Mucosa of descending colon (tissue), 3 donors: ENCODE data around the gene MAPKAPK5. TPM values are rescaled to one million over a fixed set of nuclear protein-coding genes. Genes with fewer than 3 reads are reported as not detected.
"Not testable (repeated sequence)": the region's sequence is repeated elsewhere in the genome, so short reads cannot be mapped to it uniquely, and the experiment has no call there.

Experiments used
- ATAC-seq: fragments of 200-7000 bp; cut with Tn5 transposase; one replicate; pipeline ENCODE4 v1.9.1; 2020; ENCODE audit warnings: mild to moderate bottlenecking, moderate library complexity
- DNase-seq, 3 donors: peaks; one replicate each; pipeline ENCODE4 v3.0.0-alpha.2; 2020
- H3K36me3 ChIP-seq: fragments of 200-600 bp; one replicate; pipeline ENCODE4 v1.8.0; 2021; ENCODE audit warnings: low read depth, mild to moderate bottlenecking
- H3K4me1 ChIP-seq: fragments of 200-600 bp; one replicate; pipeline ENCODE4 v1.8.0; 2021; ENCODE audit warnings: low read depth, mild to moderate bottlenecking
- H3K4me3 ChIP-seq: fragments of 200-600 bp; one replicate; pipeline ENCODE4 v1.8.0; 2021; ENCODE audit warnings: mild to moderate bottlenecking
- H3K9me3 ChIP-seq: fragments of 200-600 bp; one replicate; pipeline ENCODE4 v1.8.0; 2021; ENCODE audit warnings: mild to moderate bottlenecking
- CTCF ChIP-seq: fragments of 200-600 bp; IDR thresholded peaks from one replicate; pipeline ENCODE4 v1.8.0; 2022; ENCODE audit warnings: antibody characterized with exemption, mild to moderate bottlenecking
- intact Hi-C, 2 donors: fragments of 100-400 bp; cut with DNase I in 1 of 2; cut with micrococcal nuclease in 1 of 2; formaldehyde crosslinking; loops; one replicate each; pipeline versions ENCODE4 v1.11.0 to v1.11.1; 2022; cut with DNase I, micrococcal nuclease
- total RNA-seq, 3 donors: library from RNA; stranded (reverse); fragmentation: NEBNext Ultra II Directional in 2 of 3; extraction: Animal tissue kit (Norgen Biotek cat#: 25700) in 2 of 3; gene quantifications; one replicate each; pipeline versions ENCODE4 v1.2.1 to v1.2.4, GENCODE V29; 2021 to 2023
- donor health status: DM: no; HTN: no; CAD: no; lungs with moderate emphysema.
- donor health status: DM: no; HTN: no; CAD: no.
- donor health status: DM: no; HTN: yes; CAD: no.

MAPKAPK5 gene
- total RNA-seq, 3 donors from 2014 or later, result 64.0 to 86.3 (median 82.0) TPM

- H3K4me1 ChIP-seq, result no peaks in the 10 kb centered on the region
- TF ChIP-seq CTCF, result no peak
Measured at GRCh38 chr12:111927346-111927745, 85.3 kb downstream of the MAPKAPK5 start.

GRCh38 chr12:111932241-111932640, 90.2 kb downstream of the MAPKAPK5 start:
- TF ChIP-seq CTCF, result no peak
- intact Hi-C loops, result no loop called here
- no peak for DNase-seq
- Histone ChIP-seq H3K36me3 (no peaks in the 10 kb centered on the region), H3K9me3 (no peaks in the 10 kb centered on the region), H3K4me1 (no peaks in the 10 kb centered on the region), H3K4me3 (no peak overlapping the region)
- no peak for ATAC-seq

More at GRCh38 chr12:111927346-111927745, 85.3 kb downstream of the MAPKAPK5 start:
- no peak for ATAC-seq
- Histone ChIP-seq H3K4me3 (no peak overlapping the region), H3K36me3 (no peaks in the 10 kb centered on the region), H3K9me3 (no peaks in the 10 kb centered on the region)
- DNase-seq, result no peak
- intact Hi-C loops, result no loop called here

DNA sequence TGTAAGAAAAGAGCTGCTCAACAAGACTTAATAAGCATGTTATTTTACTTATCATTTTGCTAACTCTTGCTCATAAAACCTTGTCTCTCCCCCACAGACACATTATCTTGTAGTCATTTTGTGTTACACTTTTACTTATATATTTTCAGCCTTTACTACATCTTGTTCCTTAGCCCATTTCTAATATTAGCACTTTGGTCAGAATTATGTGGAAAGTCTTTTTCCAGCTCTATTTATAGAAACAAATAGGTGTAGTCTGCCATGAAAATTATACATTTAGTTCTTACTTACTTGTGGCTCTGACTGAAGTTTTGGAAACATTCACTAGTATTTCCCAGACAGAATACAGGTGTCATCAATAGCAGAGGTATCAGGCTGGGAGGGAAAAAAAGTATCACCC, 94.8 kb downstream of the MAPKAPK5 start:
- DNase-seq (no peak), ATAC-seq (no peak)
- TF ChIP-seq CTCF, result no peak
- intact Hi-C loops, result no loop called here
- H3K9me3 ChIP-seq, result no peaks in the 10 kb centered on the region
- H3K4me3 ChIP-seq, result no peak overlapping the region
- no peaks in the 10 kb centered on the region for H3K36me3 ChIP-seq
- no peaks in the 10 kb centered on the region for H3K4me1 ChIP-seq

- no peak for TF ChIP-seq CTCF
- ATAC-seq, result no peak
- DNase-seq, result no peak
- Histone ChIP-seq H3K4me3 (no peak overlapping the region), H3K4me1 (no peaks in the 10 kb centered on the region), H3K36me3 (no peaks in the 10 kb centered on the region), H3K9me3 (no peaks in the 10 kb centered on the region)
- intact Hi-C loops, result no loop called here
Measured at GRCh38 chr12:111937429-111937828, 95.4 kb downstream of the MAPKAPK5 start.

- Histone ChIP-seq H3K9me3 (no peaks in the 10 kb centered on the region), H3K4me3 (no peak overlapping the region), H3K36me3 (no peaks in the 10 kb centered on the region), H3K4me1 (no peaks in the 10 kb centered on the region)
- ATAC-seq (peak; percentile 88), DNase-seq (peak in 1 of 3 donors; percentile 82)
- intact Hi-C loops, result no loop called here
- TF ChIP-seq CTCF, result no peak
Measured at GRCh38 chr12:111942557-111942956, 100.5 kb downstream of the MAPKAPK5 start.

DNA sequence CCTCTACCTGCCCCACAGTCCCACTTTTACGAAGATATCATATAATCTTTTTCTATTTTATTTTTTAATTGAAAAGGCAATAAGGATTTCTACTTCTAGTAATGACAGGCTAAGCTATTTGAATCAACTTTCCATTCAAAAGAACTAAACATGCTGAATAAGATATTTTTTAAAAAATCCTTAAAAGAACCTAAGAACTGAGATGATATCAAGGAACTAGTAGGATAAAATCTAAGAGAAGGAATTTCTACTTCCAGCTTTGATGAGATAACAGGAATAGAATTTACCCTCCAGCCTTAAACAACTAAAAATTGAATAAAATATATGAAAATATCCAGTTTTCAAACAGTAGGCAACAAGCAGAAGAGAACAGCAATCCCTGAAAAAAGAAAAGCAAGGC, 101.9 kb downstream of the MAPKAPK5 start:
- Histone ChIP-seq H3K9me3 (no peaks in the 10 kb centered on the region), H3K4me1 (no peaks in the 10 kb centered on the region), H3K4me3 (no peak overlapping the region), H3K36me3 (no peaks in the 10 kb centered on the region)
- no peak for DNase-seq
- TF ChIP-seq CTCF, result no peak
- no peak for ATAC-seq
- intact Hi-C loops, result no loop called here

DNA sequence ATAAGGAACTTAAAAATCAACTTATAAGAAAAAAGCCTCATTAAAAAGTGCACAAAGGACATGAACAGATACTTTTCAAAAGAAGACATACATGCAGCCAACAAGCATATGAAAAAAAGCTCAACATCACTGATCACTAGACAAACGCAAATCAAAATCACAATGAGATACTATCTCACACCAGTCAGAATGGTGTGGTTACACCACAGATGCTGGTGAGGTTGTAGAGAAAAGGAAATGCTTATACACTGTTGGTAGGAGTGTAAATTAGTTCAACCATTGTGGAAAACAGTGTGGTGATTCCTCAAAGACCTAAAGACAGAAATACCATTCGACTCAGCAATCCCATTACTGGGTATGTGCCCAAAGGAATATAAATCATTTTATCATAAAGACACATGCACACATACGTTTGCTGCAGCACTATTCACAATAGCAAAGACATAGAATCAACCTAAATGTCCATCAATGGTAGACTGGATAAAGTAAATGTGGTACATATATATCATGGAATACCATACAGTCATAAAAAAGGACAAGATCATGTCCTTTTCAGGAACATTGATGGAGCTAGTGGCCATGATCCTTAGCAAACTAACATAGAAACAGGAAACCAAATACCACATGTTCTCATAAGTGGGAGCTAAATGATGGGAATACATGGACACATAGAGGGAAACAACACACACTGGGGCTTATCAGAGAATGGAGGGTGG, 109.1 kb downstream of the MAPKAPK5 start:
- H3K36me3 ChIP-seq, DNase-seq, H3K4me3 ChIP-seq, H3K4me1 ChIP-seq, ATAC-seq, intact Hi-C loops, H3K9me3 ChIP-seq: not testable (repeated sequence)
